Activated T-helper 17 cell treated with anti-CD3 and anti-CD28 coated beads, Interleukin-2, amount 50 U/mL, for 72 hours (primary cell): ENCODE data around the gene STK17A. TPM values are rescaled to one million over a fixed set of nuclear protein-coding genes. Genes with fewer than 3 reads are reported as not detected.

Experiments used
- ATAC-seq: fragments of 150-1000 bp; cut with Tn5 transposase; replicated peaks from 2 replicates; pipeline ENCODE4 v1.10.0; 2021; ENCODE audit warnings: mild to moderate bottlenecking, moderate library complexity
- H3K27ac Mint-ChIP-seq: one replicate; pipeline ENCODE4 v1.8.0; 2022; ENCODE audit warnings: mixed read lengths
- H3K27me3 Mint-ChIP-seq: one replicate; pipeline ENCODE4 v1.8.0; 2022; ENCODE audit warnings: mixed read lengths
- H3K36me3 Mint-ChIP-seq: one replicate; pipeline ENCODE4 v1.8.0; 2022; ENCODE audit warnings: low read depth, mild to moderate bottlenecking, mixed read lengths
- H3K4me1 Mint-ChIP-seq: one replicate; pipeline ENCODE4 v1.8.0; 2022; ENCODE audit warnings: mixed read lengths
- H3K4me3 Mint-ChIP-seq: one replicate; pipeline ENCODE4 v1.8.0; 2022; ENCODE audit warnings: mild to moderate bottlenecking, mixed read lengths
- H3K9me3 Mint-ChIP-seq: one replicate; pipeline ENCODE4 v1.8.0; 2022; ENCODE audit warnings: mixed read lengths
- total RNA-seq, 2 donors: library from RNA; stranded (reverse); gene quantifications; one replicate each; pipeline ENCODE4 v1.2.3, GENCODE V29; 2022

STK17A gene
- total RNA-seq, 2 donors from 2014 or later = 47.6 to 71.7 TPM

DNA sequence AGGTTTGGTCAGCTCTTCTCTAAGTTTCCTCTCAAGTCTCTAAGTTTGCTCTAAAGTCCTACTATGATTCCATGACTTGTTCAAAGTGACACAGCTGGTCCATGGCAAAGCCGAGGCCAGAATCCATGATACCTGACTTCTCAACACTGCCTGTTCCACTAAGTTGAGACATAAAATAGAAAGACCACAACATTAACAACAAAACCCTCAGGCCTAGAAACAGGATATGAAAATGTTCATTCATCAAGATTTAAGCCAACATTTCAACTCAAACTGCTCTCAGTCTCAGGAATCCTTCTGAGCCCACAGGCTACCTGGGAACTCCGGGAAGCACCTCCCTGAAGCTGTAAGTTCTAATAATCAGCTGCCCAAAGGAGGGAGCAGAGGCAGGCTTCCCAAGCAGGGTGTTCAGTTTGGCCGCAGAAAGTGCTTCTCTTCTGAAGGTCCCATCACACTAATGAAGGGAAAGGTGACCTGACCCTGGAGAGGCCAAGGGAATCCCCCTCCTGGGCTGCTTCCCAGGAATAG lies 62.9 kb downstream of the STK17A start:
- Mint-ChIP-seq H3K27ac (peak overlapping the region; percentile 87), H3K4me3 (peak overlapping the region; percentile 76), H3K4me1 (peaks cover 56% of the 10 kb centered on the region), H3K36me3 (peaks cover 85% of the 10 kb centered on the region), H3K9me3 (no peaks in the 10 kb centered on the region), H3K27me3 (no peaks in the 10 kb centered on the region)
- ATAC-seq = no peak

DNA sequence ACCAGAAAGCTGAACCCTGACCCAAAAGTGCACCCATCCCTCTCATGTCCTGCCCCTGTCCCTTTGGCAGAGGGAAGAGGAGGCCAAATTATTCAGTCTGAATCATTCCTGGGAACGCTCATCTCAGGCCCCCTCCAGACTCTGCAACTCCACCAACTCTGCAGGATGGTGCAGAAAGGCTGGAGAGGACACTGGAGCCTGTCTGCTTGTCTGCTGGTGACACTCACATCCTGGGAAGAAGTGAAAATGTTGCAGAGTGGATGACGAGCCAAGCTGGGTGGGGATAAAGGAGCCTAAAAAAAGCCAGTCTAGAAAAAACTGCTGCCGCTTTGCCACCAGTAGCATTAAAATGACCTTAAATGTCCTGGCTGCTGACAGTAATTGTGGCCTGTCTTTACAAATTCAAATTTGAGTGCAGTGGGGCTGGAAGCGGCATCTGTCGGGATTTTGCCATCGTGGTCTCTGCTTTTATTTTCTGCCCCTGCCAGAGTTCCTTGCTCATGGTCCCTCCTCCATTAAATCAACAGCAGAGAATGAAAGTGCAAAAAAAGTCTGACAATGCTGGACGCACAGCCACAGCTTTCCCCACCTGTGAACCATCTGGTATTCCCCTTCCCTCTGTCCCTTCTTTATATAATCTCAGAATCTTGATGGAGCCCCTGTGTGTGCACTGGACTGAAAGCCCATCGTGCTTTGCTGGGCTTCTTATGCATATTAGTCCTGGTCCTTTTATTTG lies 63.9 kb downstream of the STK17A start:
- Mint-ChIP-seq H3K36me3 (peaks cover 82% of the 10 kb centered on the region), H3K27ac (peak overlapping the region; percentile 87), H3K4me1 (peaks cover 61% of the 10 kb centered on the region), H3K27me3 (no peaks in the 10 kb centered on the region), H3K9me3 (no peaks in the 10 kb centered on the region), H3K4me3 (peak overlapping the region; percentile 76)
- no peak for ATAC-seq

DNA sequence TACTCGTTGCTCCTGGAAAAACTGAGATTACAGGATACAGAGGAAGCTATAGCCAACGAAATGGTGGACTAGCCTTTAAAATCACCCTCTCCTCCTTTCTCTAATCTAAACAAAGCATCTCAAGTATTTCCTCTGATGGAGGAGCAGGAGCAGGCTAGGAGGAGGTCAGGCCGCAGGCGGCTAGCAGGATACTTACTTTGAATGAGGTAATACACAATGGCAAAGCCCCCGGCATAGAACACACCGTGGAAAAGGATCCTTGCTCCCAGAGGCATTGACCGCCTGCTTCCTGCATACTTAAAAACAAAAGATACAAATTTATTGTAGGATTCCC lies 64.4 kb downstream of the STK17A start:
- Mint-ChIP-seq H3K4me3 (peak overlapping the region; percentile 76), H3K9me3 (no peaks in the 10 kb centered on the region), H3K27ac (peak overlapping the region; percentile 87), H3K36me3 (peaks cover 77% of the 10 kb centered on the region), H3K4me1 (peaks cover 63% of the 10 kb centered on the region), H3K27me3 (no peaks in the 10 kb centered on the region)
- ATAC-seq = no peak

DNA sequence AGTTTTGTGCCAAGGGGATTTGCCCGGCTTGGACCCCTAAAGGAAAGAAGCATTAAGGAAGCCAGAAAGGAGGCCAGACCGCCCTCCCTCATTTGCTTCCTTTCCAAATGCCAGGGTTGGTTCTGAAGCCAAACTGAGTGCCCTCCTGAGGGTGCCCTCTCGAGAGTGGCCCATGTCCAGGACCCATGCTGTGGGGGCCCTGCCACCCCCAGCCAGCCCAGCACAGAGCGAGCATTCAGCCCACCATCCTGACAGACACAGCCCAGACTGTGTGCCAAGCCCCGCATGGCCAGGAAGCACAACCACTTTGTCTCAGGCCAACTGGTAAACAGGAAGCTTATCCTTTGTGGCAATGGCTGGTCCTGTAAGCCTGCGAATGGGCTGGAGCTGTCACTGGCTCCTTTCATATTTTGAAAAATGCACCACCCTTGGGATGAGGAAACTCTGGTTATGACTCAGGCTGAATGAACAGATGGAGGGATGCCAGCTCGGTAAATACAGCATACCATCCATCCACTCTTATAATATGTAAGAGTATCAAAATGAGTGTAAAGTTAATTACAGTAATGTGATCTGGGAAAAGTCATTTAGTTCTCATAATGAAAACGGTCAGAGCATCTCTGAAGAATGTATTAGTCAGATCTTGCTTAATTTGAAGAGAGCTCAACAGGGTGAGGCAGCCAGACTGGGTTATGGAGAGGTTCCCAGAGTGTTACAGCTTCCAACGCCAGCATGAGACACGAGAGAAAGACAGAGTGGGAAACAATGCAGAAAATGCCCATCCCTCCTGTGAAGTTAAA lies 65.0 kb downstream of the STK17A start:
- Mint-ChIP-seq H3K27ac (peak overlapping the region; percentile 87), H3K27me3 (no peaks in the 10 kb centered on the region), H3K4me1 (peaks cover 63% of the 10 kb centered on the region), H3K4me3 (peak overlapping the region; percentile 76), H3K9me3 (no peaks in the 10 kb centered on the region), H3K36me3 (peaks cover 71% of the 10 kb centered on the region)
- peak; percentile 77 for ATAC-seq

DNA sequence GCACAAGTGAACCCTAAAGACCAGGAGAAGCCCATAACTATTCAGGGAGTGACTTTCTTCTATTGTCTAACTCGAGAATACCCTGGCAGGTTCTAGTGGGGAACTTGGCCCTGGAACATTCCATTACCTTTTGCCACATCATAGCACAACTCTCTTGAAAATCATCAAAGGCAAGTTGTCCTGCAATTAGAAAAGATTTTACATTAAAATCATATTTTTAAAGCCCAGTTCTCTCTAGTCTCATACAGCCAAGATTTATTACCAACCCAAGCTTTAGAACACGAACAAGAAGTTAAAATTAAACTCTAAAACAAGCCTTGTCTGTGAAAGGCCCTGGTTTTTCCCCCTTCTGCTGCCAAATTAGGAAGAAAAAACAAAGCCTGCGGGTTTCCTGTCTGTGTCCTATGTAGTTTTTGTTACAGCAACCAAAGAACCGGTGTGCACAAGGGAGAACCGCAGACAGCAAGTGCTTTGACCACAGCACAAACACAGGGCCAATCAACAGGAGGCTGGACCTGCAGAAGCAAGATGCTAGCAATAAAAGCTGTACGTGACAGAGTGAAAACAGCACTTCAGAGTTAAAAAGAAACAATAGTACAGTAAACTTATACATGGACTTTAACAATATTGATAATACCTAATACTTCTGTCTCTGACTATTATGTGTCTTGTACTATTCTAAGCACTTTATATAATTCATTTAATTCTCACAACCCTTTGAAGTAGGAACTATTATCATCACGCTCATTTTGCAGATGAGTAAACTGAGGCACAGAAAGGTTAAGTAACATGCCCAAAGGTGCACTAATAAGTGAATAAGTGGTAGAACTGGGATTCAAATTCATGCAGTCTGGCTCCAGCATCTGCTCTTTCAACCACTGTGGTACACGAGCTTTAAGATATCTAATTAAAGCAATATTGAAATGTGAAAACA lies 65.8 kb downstream of the STK17A start:
- Mint-ChIP-seq H3K4me1 (peaks cover 59% of the 10 kb centered on the region), H3K36me3 (peaks cover 65% of the 10 kb centered on the region), H3K9me3 (no peaks in the 10 kb centered on the region), H3K4me3 (peak overlapping the region; percentile 76), H3K27me3 (no peaks in the 10 kb centered on the region), H3K27ac (peak overlapping the region; percentile 87)
- ATAC-seq = peak; percentile 54

DNA sequence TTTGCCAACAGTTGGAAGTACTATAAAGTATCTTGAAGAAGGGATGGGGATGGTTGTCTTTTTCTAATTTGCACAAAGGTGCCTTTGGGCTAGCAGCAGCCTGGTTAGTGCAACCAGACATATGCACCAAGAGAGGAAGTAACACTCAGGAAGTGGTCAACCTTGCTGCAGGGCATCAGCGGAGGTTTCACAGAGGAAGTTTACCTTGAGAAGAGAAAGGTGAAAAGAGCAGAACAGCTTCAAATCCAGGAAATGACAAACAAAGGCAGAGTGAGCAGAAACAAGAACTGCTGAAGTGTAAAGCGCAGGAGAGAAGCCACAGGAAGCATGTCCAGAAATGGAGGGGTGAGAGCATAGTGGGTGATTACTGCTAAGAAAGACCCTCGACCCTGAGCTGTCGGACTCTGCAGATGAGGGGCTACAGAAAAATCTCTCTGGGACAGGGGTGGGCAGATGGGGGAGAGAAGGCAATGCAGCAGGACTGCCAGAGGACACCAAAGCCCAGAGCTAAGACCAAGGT lies 66.9 kb downstream of the STK17A start:
- H3K36me3 Mint-ChIP-seq = peaks cover 65% of the 10 kb centered on the region
- peaks cover 5% of the 10 kb centered on the region for H3K9me3 Mint-ChIP-seq

DNA sequence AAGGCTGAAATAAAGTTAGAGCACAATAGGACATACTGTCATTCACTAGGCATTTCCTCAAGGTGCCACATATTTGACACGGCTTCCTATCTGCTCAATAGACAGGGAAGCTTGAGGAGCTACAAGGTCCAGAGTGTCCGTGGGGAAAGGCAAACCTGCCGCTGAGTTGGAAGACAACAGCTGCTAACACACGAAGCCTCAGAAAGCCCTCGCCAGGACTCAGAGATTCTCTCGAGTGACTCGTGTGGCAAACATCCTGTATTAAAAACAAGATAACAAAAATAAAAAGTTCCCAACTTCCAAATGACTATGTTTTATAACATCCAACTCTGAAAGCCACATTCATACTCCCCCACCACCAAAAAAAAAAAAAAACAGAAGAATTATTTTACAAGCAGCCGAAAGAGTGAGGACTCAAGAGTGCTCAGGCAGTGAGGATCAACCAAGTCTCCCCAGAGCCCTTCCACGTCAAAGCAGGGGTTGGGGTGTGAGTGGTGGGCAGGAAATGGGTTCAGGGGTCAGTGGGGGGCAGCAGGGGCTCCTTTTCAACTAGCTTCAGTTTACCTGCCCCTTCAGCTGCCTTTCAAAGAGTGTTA lies 67.6 kb downstream of the STK17A start:
- Mint-ChIP-seq H3K27ac (peak overlapping the region; percentile 87), H3K4me3 (peak overlapping the region; percentile 76), H3K36me3 (peaks cover 58% of the 10 kb centered on the region), H3K9me3 (peaks cover 5% of the 10 kb centered on the region), H3K27me3 (no peaks in the 10 kb centered on the region), H3K4me1 (peaks cover 56% of the 10 kb centered on the region)
- no peak for ATAC-seq

More for the DNA sequence above, 66.9 kb downstream of the STK17A start:
- H3K4me1 Mint-ChIP-seq = peaks cover 60% of the 10 kb centered on the region
- no peaks in the 10 kb centered on the region for H3K27me3 Mint-ChIP-seq
- peak overlapping the region; percentile 76 for H3K4me3 Mint-ChIP-seq
- ATAC-seq = peak; percentile 57
- H3K27ac Mint-ChIP-seq = peak overlapping the region; percentile 87

DNA sequence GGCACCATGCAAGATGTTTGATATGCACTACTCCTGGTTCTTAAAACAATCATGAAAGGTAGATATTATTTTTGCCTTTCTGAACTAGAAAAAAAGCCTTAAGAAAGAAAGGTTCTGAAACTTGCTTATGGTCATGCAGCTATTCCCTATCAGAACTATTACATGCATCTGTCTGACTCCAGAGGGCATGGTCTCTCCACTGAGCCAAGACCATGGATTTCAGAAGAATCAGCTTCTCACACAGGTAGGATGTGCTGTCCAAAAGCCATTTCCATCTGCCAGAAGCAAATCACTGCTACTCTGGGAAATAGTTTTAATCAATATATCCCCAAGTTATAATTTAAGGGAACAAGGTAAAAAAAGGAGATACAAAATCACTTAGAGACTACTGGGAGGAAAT lies 69.5 kb downstream of the STK17A start:
- H3K4me1 Mint-ChIP-seq = peaks cover 39% of the 10 kb centered on the region
- H3K27me3 Mint-ChIP-seq = no peaks in the 10 kb centered on the region
- peaks cover 5% of the 10 kb centered on the region for H3K9me3 Mint-ChIP-seq
- no peak for ATAC-seq
- H3K36me3 Mint-ChIP-seq = peaks cover 49% of the 10 kb centered on the region
- peak overlapping the region; percentile 87 for H3K27ac Mint-ChIP-seq
- H3K4me3 Mint-ChIP-seq = peak overlapping the region; percentile 76

DNA sequence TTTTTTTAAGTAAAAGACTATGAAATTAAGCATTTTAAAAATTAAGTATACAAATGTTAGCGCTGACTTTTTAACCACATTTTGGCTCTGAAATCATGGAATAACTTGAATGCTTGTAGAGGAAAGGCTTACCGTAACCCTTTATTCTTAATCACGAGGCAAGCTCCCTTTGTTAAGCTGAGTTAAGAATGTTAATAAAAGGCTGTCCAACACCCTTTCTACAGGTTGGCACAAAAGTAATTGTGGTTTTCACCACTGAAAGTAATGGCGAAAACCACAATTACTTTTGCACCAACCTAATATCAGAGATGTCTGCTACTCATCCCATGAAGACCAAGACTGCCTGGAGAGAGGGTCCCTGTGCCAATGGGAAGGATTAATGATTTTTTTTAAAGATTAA lies 70.6 kb downstream of the STK17A start:
- Mint-ChIP-seq H3K27ac (peak overlapping the region; percentile 73), H3K4me3 (peak overlapping the region; percentile 76), H3K27me3 (no peaks in the 10 kb centered on the region), H3K9me3 (peaks cover 5% of the 10 kb centered on the region), H3K4me1 (peaks cover 33% of the 10 kb centered on the region), H3K36me3 (peaks cover 43% of the 10 kb centered on the region)
- no peak for ATAC-seq

DNA sequence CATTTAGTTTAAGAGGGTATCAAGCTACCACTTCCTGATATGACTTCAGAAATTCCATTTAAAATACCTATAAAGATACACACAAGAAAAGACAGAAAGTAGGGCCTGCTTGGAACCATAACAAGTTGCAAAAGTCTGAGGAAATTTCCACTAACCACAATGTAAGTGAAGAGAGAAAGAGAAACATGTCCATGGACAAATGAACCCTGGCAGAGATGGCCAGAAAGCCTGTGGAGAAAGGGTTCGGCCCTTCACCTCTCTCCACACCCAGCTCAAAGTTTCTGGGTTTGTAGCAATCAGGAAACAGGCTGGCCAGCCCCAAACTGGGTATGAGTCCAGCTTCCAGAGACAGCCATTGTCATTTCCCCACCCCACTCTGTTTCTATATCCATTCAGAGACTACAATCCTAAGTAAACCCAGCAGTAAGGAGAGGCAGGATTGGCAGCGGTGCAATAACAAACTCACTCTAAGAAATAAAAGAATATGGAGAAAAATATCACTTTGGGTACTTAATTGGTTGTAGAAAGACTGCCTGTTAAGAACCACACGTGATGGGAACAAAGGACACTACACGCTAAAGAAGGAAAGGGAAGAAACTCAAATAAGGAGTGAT lies 71.1 kb downstream of the STK17A start:
- no peak for ATAC-seq
- peak overlapping the region; percentile 73 for H3K27ac Mint-ChIP-seq
- peaks cover 45% of the 10 kb centered on the region for H3K36me3 Mint-ChIP-seq
- H3K9me3 Mint-ChIP-seq = peaks cover 5% of the 10 kb centered on the region
- no peaks in the 10 kb centered on the region for H3K27me3 Mint-ChIP-seq
- peak overlapping the region; percentile 76 for H3K4me3 Mint-ChIP-seq
- peaks cover 38% of the 10 kb centered on the region for H3K4me1 Mint-ChIP-seq

DNA sequence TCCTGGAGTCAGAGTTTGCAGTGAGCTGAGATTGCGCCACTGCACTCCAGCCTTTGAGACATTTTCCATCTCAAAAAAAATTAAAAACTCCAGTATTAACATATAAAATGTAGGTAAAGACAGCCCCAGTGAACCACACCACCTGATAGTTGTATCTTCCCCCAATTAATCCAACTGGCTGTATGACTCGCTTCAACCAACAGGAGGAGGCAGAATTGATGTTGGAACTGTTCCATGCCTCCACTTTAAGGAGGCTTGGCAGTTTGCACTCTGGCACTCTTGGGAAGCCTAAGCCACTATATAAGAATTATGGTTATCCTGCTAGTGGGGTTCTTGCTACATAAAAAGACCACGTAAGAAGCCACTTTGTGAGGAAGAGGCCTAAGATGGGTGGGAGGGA lies 72.7 kb downstream of the STK17A start:
- no peak overlapping the region for H3K27ac Mint-ChIP-seq
- peaks cover 5% of the 10 kb centered on the region for H3K9me3 Mint-ChIP-seq
- peaks cover 40% of the 10 kb centered on the region for H3K36me3 Mint-ChIP-seq
- H3K4me1 Mint-ChIP-seq = peaks cover 42% of the 10 kb centered on the region
- no peak for ATAC-seq
- H3K27me3 Mint-ChIP-seq = no peaks in the 10 kb centered on the region
- H3K4me3 Mint-ChIP-seq = no peak overlapping the region

DNA sequence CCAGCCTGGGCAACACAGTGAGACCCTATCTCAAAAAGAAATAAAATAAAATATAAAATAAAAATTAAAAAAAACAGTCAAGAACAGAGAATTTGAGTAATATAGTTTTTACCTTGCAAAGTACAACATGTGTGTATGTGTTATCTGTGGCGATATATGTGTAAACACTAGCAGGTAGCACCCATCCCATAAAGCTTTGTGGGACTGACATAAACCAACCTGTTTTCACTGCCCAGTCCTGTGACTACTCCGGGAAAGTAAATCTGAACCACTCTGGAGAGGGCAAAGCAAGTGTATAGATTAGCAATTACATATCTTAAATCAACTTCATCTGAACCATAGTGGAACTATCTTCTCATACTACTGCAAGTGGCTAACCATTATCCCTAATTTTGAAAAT lies 74.1 kb downstream of the STK17A start:
- peaks cover 37% of the 10 kb centered on the region for H3K36me3 Mint-ChIP-seq
- no peak overlapping the region for H3K27ac Mint-ChIP-seq

More for the DNA sequence above, 74.1 kb downstream of the STK17A start:
- H3K27me3 Mint-ChIP-seq = no peaks in the 10 kb centered on the region
- ATAC-seq = no peak
- H3K4me3 Mint-ChIP-seq = peak overlapping the region; percentile 43
- H3K4me1 Mint-ChIP-seq = peaks cover 39% of the 10 kb centered on the region
- H3K9me3 Mint-ChIP-seq = peaks cover 5% of the 10 kb centered on the region
